Neural progenitor cell (in vitro differentiated cells): ENCODE measurements around the gene KRT5.

Experiments used
- EZH2 ChIP-seq: fragments of 200-600 bp; sonication (generic); IDR thresholded peaks from 2 replicates; pipeline ENCODE4 v1.6.1; 2017; ENCODE audit warnings: antibody characterized with exemption, mild to moderate bottlenecking, moderate library complexity
- EZH2phosphoT487 ChIP-seq: fragments of 200-600 bp; sonication (generic); IDR thresholded peaks from 2 replicates; pipeline ENCODE4 v1.6.1; 2017; ENCODE audit warnings: antibody characterized with exemption
- TF ChIP-seq, protein P1 (sequence below): fragments of 200-600 bp; sonication (generic); IDR thresholded peaks from 2 replicates; pipeline ENCODE4 v1.5.1; 2017; ENCODE audit warnings: antibody characterized with exemption, mild to moderate bottlenecking

DNA sequence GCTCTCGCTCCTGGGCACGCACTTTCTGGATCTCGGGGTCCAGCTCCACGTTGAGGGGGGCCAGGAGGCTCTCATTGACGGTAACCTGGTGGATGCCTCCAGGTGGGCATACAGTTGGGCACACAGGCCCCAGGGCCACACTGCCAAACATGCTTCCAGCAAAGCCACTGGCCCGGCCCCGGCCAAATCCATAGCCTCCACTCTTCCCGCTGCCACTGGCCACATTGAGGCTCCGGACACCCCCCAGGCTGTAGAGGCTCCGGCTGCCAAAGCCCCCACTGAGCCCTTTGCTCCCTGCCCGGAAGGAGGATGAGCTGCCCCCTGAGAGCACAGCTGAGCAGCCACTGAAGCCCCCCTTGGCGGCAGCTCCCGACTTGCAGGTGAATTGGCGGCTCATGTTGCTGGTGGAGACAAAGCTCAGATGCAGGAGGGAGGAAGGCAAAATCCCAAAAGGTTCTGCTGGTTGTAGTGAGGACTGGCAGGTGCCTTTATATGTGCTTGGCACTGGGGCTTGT is 32.5 kb upstream of the KRT5 start, which contains the start of gene KRT71:
- TF ChIP-seq, protein P1, sequence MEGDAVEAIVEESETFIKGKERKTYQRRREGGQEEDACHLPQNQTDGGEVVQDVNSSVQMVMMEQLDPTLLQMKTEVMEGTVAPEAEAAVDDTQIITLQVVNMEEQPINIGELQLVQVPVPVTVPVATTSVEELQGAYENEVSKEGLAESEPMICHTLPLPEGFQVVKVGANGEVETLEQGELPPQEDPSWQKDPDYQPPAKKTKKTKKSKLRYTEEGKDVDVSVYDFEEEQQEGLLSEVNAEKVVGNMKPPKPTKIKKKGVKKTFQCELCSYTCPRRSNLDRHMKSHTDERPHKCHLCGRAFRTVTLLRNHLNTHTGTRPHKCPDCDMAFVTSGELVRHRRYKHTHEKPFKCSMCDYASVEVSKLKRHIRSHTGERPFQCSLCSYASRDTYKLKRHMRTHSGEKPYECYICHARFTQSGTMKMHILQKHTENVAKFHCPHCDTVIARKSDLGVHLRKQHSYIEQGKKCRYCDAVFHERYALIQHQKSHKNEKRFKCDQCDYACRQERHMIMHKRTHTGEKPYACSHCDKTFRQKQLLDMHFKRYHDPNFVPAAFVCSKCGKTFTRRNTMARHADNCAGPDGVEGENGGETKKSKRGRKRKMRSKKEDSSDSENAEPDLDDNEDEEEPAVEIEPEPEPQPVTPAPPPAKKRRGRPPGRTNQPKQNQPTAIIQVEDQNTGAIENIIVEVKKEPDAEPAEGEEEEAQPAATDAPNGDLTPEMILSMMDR: no peak
- TF ChIP-seq EZH2: no peak
- TF ChIP-seq EZH2phosphoT487: no peak
